Liver (tissue), 9 donors: ENCODE measurements around the gene TSPAN15. TPM values are rescaled to one million over a fixed set of nuclear protein-coding genes. Genes with fewer than 3 reads are reported as not detected.
A peak's percentile ranks its signal among the peaks of the same experiment; 100 is the strongest.

Source experiments
- DNase-seq: peaks from one replicate; pipeline ENCODE4 v3.0.0-alpha.2; 2017; ENCODE audit warnings: low spot score
- H3K27ac ChIP-seq, 2 donors: one replicate each; pipeline ENCODE4 v1.7.0; 2013; ENCODE audit warnings: inconsistent platforms in 2 of 2, low read length in 2 of 2, control low read depth in 1 of 2, low read depth in 1 of 2, mild to moderate bottlenecking in 1 of 2
- H3K27me3 ChIP-seq, 4 donors: one replicate each; pipeline versions ENCODE4 v1.6.1 to v1.7.0; 2013; ENCODE audit warnings: low read length in 3 of 4, inconsistent platforms in 1 of 4, mild to moderate bottlenecking in 1 of 4, moderate library complexity in 1 of 4; ENCODE audit not compliant: control insufficient read depth in 4 of 4, insufficient read depth in 4 of 4
- H3K36me3 ChIP-seq, 4 donors: one replicate each; pipeline versions ENCODE4 v1.6.1 to v1.7.0; 2013; ENCODE audit warnings: low read length in 3 of 4, mild to moderate bottlenecking in 3 of 4, low read depth in 1 of 4, moderate library complexity in 1 of 4; ENCODE audit not compliant: control insufficient read depth in 4 of 4, insufficient read depth in 3 of 4
- H3K4me1 ChIP-seq, 4 donors: one replicate each; pipeline versions ENCODE4 v1.6.1 to v1.7.0; 2013; ENCODE audit warnings: low read length in 3 of 4, mild to moderate bottlenecking in 3 of 4, moderate library complexity in 1 of 4; ENCODE audit not compliant: control insufficient read depth in 4 of 4, insufficient read depth in 4 of 4
- H3K4me3 ChIP-seq, 3 donors: one replicate each; pipeline versions ENCODE4 v1.6.1 to v1.7.0; 2013; ENCODE audit warnings: low read length in 3 of 3, control low read depth in 1 of 3, low read depth in 1 of 3, mild to moderate bottlenecking in 1 of 3
- H3K9ac ChIP-seq, 2 donors: one replicate each; pipeline ENCODE4 v1.7.0; 2013; ENCODE audit warnings: low read length in 2 of 2, mild to moderate bottlenecking in 2 of 2, moderate library complexity in 2 of 2, control low read depth in 1 of 2, low read depth in 1 of 2
- H3K9me3 ChIP-seq, 4 donors: one replicate each; pipeline versions ENCODE4 v1.6.1 to v1.7.0; 2013; ENCODE audit warnings: low read length in 3 of 4; ENCODE audit not compliant: control insufficient read depth in 4 of 4
- ATF3 ChIP-seq: IDR thresholded peaks from 2 replicates; pipeline ENCODE4 v1.6.1; 2016; ENCODE audit warnings: antibody characterized with exemption
- EGR1 ChIP-seq, 2 donors: IDR thresholded peaks; 2 replicates each; pipeline ENCODE4 v1.6.1; 2016 to 2018; ENCODE audit warnings: antibody characterized with exemption in 2 of 2, low read depth in 2 of 2
- FOXA1 ChIP-seq: IDR thresholded peaks from 2 replicates; pipeline ENCODE4 v1.6.1; 2016; ENCODE audit warnings: antibody characterized with exemption
- FOXA2 ChIP-seq: IDR thresholded peaks from 2 replicates; pipeline ENCODE4 v1.6.1; 2016; ENCODE audit warnings: antibody characterized with exemption
- GABPA ChIP-seq, 2 donors: IDR thresholded peaks in 1 of 2; conservative IDR thresholded peaks in 1 of 2; 2 replicates each; pipeline ENCODE4 v1.6.1; 2016; ENCODE audit warnings: antibody characterized with exemption in 2 of 2, mild to moderate bottlenecking in 1 of 2, moderate library complexity in 1 of 2
- HNF4A ChIP-seq, 2 donors: conservative IDR thresholded peaks; 2 replicates each; pipeline ENCODE4 v1.6.1; 2016; ENCODE audit warnings: antibody characterized with exemption in 2 of 2, mild to moderate bottlenecking in 2 of 2
- HNF4G ChIP-seq: IDR thresholded peaks from 2 replicates; pipeline ENCODE4 v1.6.1; 2016; ENCODE audit warnings: antibody characterized with exemption
- JUND ChIP-seq, 2 donors: IDR thresholded peaks; 2 replicates each; pipeline ENCODE4 v1.6.1; 2016; ENCODE audit warnings: antibody characterized with exemption in 2 of 2
- NR2F2 ChIP-seq: IDR thresholded peaks from 2 replicates; pipeline ENCODE4 v1.6.1; 2016; ENCODE audit warnings: antibody characterized with exemption
- RAD21 ChIP-seq, 2 donors: IDR thresholded peaks; 2 replicates each; pipeline ENCODE4 v1.6.1; 2016; ENCODE audit warnings: antibody characterized with exemption in 2 of 2, mild to moderate bottlenecking in 2 of 2
- REST ChIP-seq: IDR thresholded peaks from 2 replicates; pipeline ENCODE4 v1.6.1; 2016; ENCODE audit warnings: antibody characterized with exemption, mild to moderate bottlenecking
- RXRA ChIP-seq, 2 donors: IDR thresholded peaks; 2 replicates each; pipeline ENCODE4 v1.6.1; 2017 to 2018; ENCODE audit warnings: antibody characterized with exemption in 2 of 2, mild to moderate bottlenecking in 1 of 2
- SP1 ChIP-seq: IDR thresholded peaks from 2 replicates; pipeline ENCODE4 v1.6.1; 2018; ENCODE audit warnings: antibody characterized with exemption, mild to moderate bottlenecking
- TAF1 ChIP-seq: conservative IDR thresholded peaks from 2 replicates; pipeline ENCODE4 v1.6.1; 2016; ENCODE audit warnings: antibody characterized with exemption, mild to moderate bottlenecking
- YY1 ChIP-seq: IDR thresholded peaks from 2 replicates; pipeline ENCODE4 v1.6.1; 2016; ENCODE audit warnings: antibody characterized with exemption, mild to moderate bottlenecking
- ZBTB33 ChIP-seq: IDR thresholded peaks from 2 replicates; pipeline ENCODE4 v1.6.1; 2016; ENCODE audit warnings: antibody characterized with exemption
- WGBS: extraction: QIAGEN DNeasy Blood & Tissue Kit; methylation state at CpG from one replicate; pipeline ENCODE4 v1.1.7; 2013; 5-methylcytosine and 5-hydroxymethylcytosine counted together
- polyA plus RNA-seq, 2 donors: library from polyadenylated mRNA; stranded (reverse) in 1 of 2; unstranded in 1 of 2; fragments of 200-250 nt in 1 of 2; fragments of >200 nt in 1 of 2; fragmentation: Nextera tagmentation in 1 of 2; extraction: Ambion mirVana in 1 of 2; gene quantifications; one replicate each; pipeline versions ENCODE4 v1.2.1 to v1.2.3, GENCODE V29; 2013 to 2015
- total RNA-seq, 2 donors: library from RNA; depleted of rRNA; stranded (reverse); fragments of >200 nt; gene quantifications; one replicate each; pipeline ENCODE4 v1.2.3, GENCODE V29; 2014
- TF ChIP-seq, protein P1 (sequence below): IDR thresholded peaks from 2 replicates; pipeline ENCODE4 v1.6.1; 2016; ENCODE audit warnings: antibody characterized with exemption
- donor health status: healthy.
- donor health status: healthy.
- donor health status: healthy.
- donor health status: healthy.
- donor health status: healthy.

TSPAN15 gene
- total RNA-seq (1 to 10 TPM; 2.6 to 4.0 TPM), polyA plus RNA-seq (1 to 10 TPM; 2.0 to 4.3 TPM)

- Histone ChIP-seq H3K4me1 (peaks cover 0 to 11% (median 7%) of the 10 kb centered on the region in 4 donors), H3K9ac (no peak within 1 kb of the TSS), H3K9me3 (no peaks in the 10 kb centered on the region), H3K36me3 (no peaks in the 10 kb centered on the region), H3K4me3 (peak within 1 kb of the TSS; percentile 9 to 51 (median 48)), H3K27me3 (no peaks in the 10 kb centered on the region), H3K27ac (peak within 1 kb of the TSS; percentile 25 to 27)
- TF ChIP-seq SP1 (peak; percentile 54), JUND (IDR thresholded peaks at IDR 0.05) (no peak)
- 2% methylated on average over 45 of the region's 45 CpGs for WGBS
- DNase-seq: peak; percentile 78
Measured at GRCh38 chr10:69451209-69451783, at the start of gene TSPAN15. Gene TSPAN15 (plus strand): TSS chr10:69451465. CDS start chr10:69451595, 130 bp downstream.

GRCh38 chr10:69402386-69402785 lies 48.9 kb upstream of the TSPAN15 start:
- WGBS: 77% methylated on average over 6 of the region's 6 CpGs
- TF ChIP-seq FOXA1 (no peak), SP1 (no peak), RAD21 (IDR thresholded peaks at IDR 0.05) (no peak)
- no peak overlapping the region for H3K27ac ChIP-seq
- H3K27me3 ChIP-seq: no peaks in the 10 kb centered on the region
- no peak overlapping the region for H3K9ac ChIP-seq
- no peak for DNase-seq
- no peaks in the 10 kb centered on the region for H3K4me1 ChIP-seq
- no peak overlapping the region for H3K4me3 ChIP-seq
- H3K9me3 ChIP-seq: no peaks in the 10 kb centered on the region
- peaks cover 0 to 4% (median 0%) of the 10 kb centered on the region in 4 donors for H3K36me3 ChIP-seq

DNA sequence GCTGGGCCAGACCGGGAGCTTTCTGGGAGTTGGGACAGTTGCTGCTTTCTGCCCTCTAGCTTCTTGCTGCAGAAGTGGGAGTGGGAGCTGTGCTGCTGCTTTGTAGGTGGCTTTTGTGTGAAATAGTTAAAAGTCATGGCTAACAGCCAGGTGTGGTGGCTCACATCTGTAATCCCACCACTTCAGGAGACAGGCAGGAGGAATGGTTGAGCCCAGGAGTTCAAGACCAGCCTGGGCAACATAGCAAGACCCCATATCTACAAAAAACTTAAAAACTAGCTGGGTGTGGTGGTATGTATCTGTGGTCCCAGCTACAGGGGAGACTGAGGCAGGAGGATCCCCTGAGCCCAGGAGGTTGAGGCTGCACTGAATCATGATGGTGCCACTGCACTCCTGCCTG lies 48.2 kb upstream of the TSPAN15 start:
- H3K27ac ChIP-seq: no peak overlapping the region
- no peak overlapping the region for H3K4me3 ChIP-seq
- WGBS: 67% methylated on average over 1 of the region's 1 CpG
- H3K27me3 ChIP-seq: no peaks in the 10 kb centered on the region
- no peak for DNase-seq
- TF ChIP-seq ATF3: no peak
- TF ChIP-seq HNF4G: no peak
- no peak for TF ChIP-seq FOXA2
- TF ChIP-seq HNF4A (conservative IDR thresholded peaks at IDR 0.05): no peak
- TF ChIP-seq ZBTB33: no peak
- H3K9ac ChIP-seq: no peak overlapping the region
- no peaks in the 10 kb centered on the region for H3K9me3 ChIP-seq
- H3K4me1 ChIP-seq: no peaks in the 10 kb centered on the region
- peaks cover 0 to 4% (median 0%) of the 10 kb centered on the region in 4 donors for H3K36me3 ChIP-seq

DNA sequence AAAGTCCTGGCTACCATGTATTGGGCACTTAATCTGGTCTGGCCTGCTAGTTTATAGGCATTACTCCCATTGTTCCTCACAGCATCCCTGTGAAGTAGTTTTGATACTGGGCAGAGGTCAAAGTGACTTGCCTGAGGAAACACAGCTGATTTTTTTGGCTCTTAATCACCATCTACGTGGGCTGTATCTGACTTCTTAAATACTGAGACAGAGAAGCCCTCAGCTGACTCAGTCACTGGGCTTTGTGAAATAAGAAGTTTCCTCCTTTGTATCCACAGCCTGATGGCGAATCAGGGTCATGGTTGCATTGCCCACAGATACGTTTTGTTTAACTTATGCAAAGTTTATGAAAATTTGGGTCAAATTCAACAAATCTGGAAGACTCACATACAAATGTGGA lies 47.7 kb upstream of the TSPAN15 start:
- H3K27me3 ChIP-seq: no peaks in the 10 kb centered on the region
- peaks cover 0 to 4% (median 0%) of the 10 kb centered on the region in 4 donors for H3K36me3 ChIP-seq
- no peak overlapping the region for H3K27ac ChIP-seq
- WGBS: 66% methylated on average over 3 of the region's 3 CpGs
- no peak overlapping the region for H3K9ac ChIP-seq
- H3K9me3 ChIP-seq: no peaks in the 10 kb centered on the region
- no peak overlapping the region for H3K4me3 ChIP-seq
- no peaks in the 10 kb centered on the region for H3K4me1 ChIP-seq
- no peak for DNase-seq
- no peak for TF ChIP-seq HNF4G
- no peak for TF ChIP-seq RXRA (IDR thresholded peaks at IDR 0.05)
- TF ChIP-seq REST: no peak
- TF ChIP-seq, protein P1, sequence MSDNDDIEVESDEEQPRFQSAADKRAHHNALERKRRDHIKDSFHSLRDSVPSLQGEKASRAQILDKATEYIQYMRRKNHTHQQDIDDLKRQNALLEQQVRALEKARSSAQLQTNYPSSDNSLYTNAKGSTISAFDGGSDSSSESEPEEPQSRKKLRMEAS: no peak
- no peak for TF ChIP-seq NR2F2
- no peak for TF ChIP-seq TAF1
- no peak for TF ChIP-seq FOXA2
- TF ChIP-seq GABPA (IDR thresholded peaks at IDR 0.05 in 1 of 2, conservative IDR thresholded peaks at IDR 0.05 in 1 of 2): no peak
- no peak for TF ChIP-seq SP1
- no peak for TF ChIP-seq YY1
- TF ChIP-seq RAD21 (IDR thresholded peaks at IDR 0.05): no peak
- TF ChIP-seq ATF3: no peak
- TF ChIP-seq FOXA1: no peak
- TF ChIP-seq EGR1 (IDR thresholded peaks at IDR 0.05; ENCODE audit: low read depth in 2 of 2): no peak
